Activated CD8-positive, alpha-beta memory T cell treated with anti-CD3 and anti-CD28 coated beads, Interleukin-2, amount 50 U/mL, for 24 hours (primary cell): ENCODE measurements around the gene FASN.
A peak's percentile ranks its signal among the peaks of the same experiment; 100 is the strongest.
"Not testable (repeated sequence)": the region's sequence is repeated elsewhere in the genome, so short reads cannot be mapped to it uniquely, and the experiment has no call there.

Experiments used
- DNase-seq: peaks from one replicate; pipeline ENCODE4 v3.0.0-alpha.2; 2020; ENCODE audit errors: extremely low read depth

Gene FASN

GRCh38 chr17:82098169-82098938, at the start of gene FASN:
FASN (minus strand) TSS chr17:82098236; CDS start chr17:82096445, 1,791 bp downstream.
- peak; percentile 77 for DNase-seq

- DNase-seq, result no peak
Measured at GRCh38 chr17:82146663-82147654, 48.9 kb upstream of the FASN start.

- no peak for DNase-seq
Measured at GRCh38 chr17:82145550-82146155, 47.6 kb upstream of the FASN start.

GRCh38 chr17:82143333-82143732, 45.3 kb upstream of the FASN start:
- no peak for DNase-seq

- not testable (repeated sequence) for DNase-seq
Measured at GRCh38 chr17:82139961-82140360, 41.9 kb upstream of the FASN start.

GRCh38 chr17:82138511-82138992, 40.5 kb upstream of the FASN start:
- DNase-seq, result no peak

GRCh38 chr17:82134101-82134500, 36.1 kb upstream of the FASN start:
- no peak for DNase-seq

GRCh38 chr17:82133166-82133953, 35.3 kb upstream of the FASN start:
- not testable (repeated sequence) for DNase-seq

- DNase-seq, result no peak
Measured at GRCh38 chr17:82129095-82129494, 31.1 kb upstream of the FASN start.

- no peak for DNase-seq
Measured at GRCh38 chr17:82128287-82128686, 30.3 kb upstream of the FASN start.

GRCh38 chr17:82127704-82128103, 29.7 kb upstream of the FASN start:
- no peak for DNase-seq

GRCh38 chr17:82127315-82127595, 29.2 kb upstream of the FASN start:
- DNase-seq, result no peak

GRCh38 chr17:82126556-82127314, 28.7 kb upstream of the FASN start:
- no peak for DNase-seq

- no peak for DNase-seq
Measured at GRCh38 chr17:82124101-82124500, 26.1 kb upstream of the FASN start.

GRCh38 chr17:82121660-82122629, 23.9 kb upstream of the FASN start:
- DNase-seq, result no peak

- no peak for DNase-seq
Measured at GRCh38 chr17:82121246-82121645, 23.2 kb upstream of the FASN start.

- no peak for DNase-seq
Measured at GRCh38 chr17:82120148-82120547, 22.1 kb upstream of the FASN start.

GRCh38 chr17:82118815-82119380, 20.9 kb upstream of the FASN start:
- DNase-seq, result no peak

GRCh38 chr17:82118168-82118814, 20.3 kb upstream of the FASN start:
- no peak for DNase-seq
